Measurements from ENCODE around the gene ANKRD53.
"Not testable (repeated sequence)": the region's sequence is repeated elsewhere in the genome, so short reads cannot be mapped to it uniquely, and the experiment has no call there.

The ANKRD53 gene

GRCh38 chr2:70988726-70989648 lies 10.6 kb downstream of the ANKRD53 start:
- DNase-seq (ENCODE audit: low read depth in 4 of 4, low spot score in 1 of 4), result no peak

- DNase-seq (ENCODE audit: low read depth in 4 of 4, low spot score in 1 of 4), result no peak
These were observed 11.8 kb downstream of the ANKRD53 start for GRCh38 chr2:70990216-70990615.

DNA sequence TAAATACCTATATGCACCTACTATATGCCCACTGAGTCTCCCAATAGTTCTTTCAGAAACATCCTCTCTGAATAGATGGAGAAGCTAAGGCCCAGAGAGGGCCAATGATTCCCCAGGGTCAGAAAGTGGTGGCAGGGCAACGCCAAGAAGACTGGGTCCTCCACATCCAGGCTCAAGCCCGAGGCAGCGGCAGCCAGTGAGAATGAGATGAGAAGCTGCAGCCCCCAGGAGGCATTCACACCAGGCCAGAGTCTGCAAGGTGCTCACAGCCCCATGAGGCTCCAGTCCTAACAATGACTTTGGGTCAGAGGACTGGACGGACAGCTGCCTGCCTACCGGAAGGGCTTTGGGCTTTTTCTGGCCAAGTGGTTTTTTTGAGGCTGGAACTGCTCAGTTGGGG lies 12.7 kb downstream of the ANKRD53 start:
- DNase-seq (ENCODE audit: low read depth in 4 of 4, low spot score in 1 of 4), result no peak

DNA sequence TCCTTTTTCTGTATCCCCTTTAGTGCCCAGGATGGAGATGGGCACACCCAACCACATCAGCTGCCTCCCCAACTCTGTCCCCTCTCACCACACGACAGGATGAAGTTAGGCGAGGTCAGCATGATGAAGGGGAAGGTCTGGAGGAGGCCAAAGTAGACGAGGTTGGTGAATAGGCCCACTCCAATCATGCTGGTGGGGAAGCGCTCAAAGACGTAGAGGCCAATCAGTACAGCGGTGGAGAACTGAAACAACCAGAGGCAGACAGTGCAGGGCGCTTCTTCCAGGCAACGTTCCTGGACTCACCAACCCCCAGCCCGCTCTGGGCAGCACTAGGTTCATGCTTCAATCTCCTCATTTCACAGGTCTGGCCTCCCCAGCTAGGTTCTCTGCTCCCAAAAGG lies 13.3 kb downstream of the ANKRD53 start:
- no peak for DNase-seq (ENCODE audit: low read depth in 4 of 4, low spot score in 1 of 4)

- DNase-seq (ENCODE audit: low read depth in 4 of 4, low spot score in 1 of 4), result no peak
These were observed 14.8 kb downstream of the ANKRD53 start for GRCh38 chr2:70992945-70993853.

- peak in 1 of 4 experiments; percentile 49 for DNase-seq (ENCODE audit: low read depth in 4 of 4, low spot score in 1 of 4)
These were observed 15.7 kb downstream of the ANKRD53 start for GRCh38 chr2:70994009-70994698.

GRCh38 chr2:70994699-70995425 lies 16.4 kb downstream of the ANKRD53 start, which contains the start of gene TEX261:
Gene TEX261 (minus strand): TSS chr2:70994873. CDS start chr2:70994757, 116 bp downstream.
- peak; percentile 78 to 88 (median 84) for DNase-seq (ENCODE audit: low read depth in 4 of 4, low spot score in 1 of 4)

DNA sequence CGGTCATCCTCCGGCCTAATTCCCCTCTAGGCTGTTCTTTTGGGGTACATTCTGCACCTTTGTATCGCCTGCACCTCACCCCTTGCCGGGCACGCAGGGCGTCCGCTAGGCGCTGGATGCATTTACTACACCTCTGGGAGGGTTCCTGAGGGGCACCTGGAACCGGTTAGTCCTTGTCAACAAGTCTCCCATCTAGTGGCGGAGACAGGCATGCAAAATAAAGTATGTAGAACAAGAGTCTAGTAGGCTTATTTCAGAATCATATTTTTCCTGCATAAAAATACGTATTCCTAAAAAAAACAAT lies 16.9 kb downstream of the ANKRD53 start:
- peak in 1 of 4 experiments; percentile 37 for DNase-seq (ENCODE audit: low read depth in 4 of 4, low spot score in 1 of 4)

GRCh38 chr2:70998885-70999284 lies 20.5 kb downstream of the ANKRD53 start:
- DNase-seq (ENCODE audit: low read depth in 4 of 4, low spot score in 1 of 4), result not testable (repeated sequence)

GRCh38 chr2:70999362-70999761 lies 20.9 kb downstream of the ANKRD53 start:
- no peak for DNase-seq (ENCODE audit: low read depth in 4 of 4, low spot score in 1 of 4)

GRCh38 chr2:70999931-71000330 lies 21.5 kb downstream of the ANKRD53 start:
- not testable (repeated sequence) for DNase-seq (ENCODE audit: low read depth in 4 of 4, low spot score in 1 of 4)

DNA sequence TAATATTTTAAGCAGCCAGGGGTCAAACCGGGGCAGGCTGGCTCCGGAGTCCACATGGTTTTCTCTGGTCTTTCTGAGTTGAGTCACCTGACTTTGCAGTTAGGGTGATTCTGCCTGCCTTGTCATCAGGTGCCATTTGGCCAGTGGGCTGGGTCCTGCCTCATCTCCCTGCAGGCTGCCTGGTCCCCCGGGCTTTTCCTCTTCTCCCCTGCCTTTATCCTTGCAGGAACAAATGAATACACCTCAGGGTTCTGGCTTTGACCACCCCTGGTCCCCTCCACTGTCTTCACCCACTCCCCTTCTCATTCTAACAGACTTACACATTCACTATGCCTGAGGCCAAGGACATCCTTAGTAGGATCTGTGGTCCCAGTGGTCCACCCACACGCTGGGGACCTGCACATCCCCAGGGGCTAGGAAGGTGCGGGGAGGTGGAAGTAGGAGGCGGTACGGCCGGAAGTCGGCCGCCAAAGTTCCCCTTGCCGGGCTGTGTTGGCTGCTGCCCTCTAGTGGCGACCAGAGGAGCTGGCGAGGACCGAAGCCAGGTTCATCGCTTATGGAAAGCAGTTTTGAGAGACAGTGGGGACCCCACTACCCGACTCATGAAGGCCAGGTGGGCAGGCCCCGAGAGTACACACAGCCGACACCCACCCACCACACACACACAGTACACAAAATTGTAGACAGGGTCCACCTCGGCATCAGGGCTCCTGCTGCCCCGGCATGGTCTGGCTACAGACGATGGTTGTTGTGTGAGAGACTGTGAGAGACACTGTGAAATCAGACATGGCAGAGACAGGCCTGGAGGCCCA lies 22.6 kb downstream of the ANKRD53 start:
- DNase-seq (ENCODE audit: low read depth in 4 of 4, low spot score in 1 of 4), result peak; percentile 54 to 77 (median 70)

DNA sequence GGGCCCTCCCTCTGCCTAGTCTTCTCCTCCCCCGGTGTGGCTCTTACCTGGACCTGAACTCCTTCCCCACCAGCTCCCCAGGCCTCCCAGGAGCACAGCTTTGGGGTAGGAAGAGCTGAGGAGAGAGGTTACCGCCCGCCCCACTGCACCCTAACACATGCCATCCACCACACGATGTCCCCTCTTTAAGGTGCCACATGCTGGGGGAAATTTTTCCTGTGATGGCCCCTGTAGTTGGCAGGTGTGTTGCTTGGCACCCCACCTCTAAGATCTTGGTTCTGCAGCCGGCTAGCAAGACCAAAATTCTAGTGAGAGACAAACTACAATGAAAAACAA lies 23.1 kb downstream of the ANKRD53 start:
- no peak for DNase-seq (ENCODE audit: low read depth in 4 of 4, low spot score in 1 of 4)

DNA sequence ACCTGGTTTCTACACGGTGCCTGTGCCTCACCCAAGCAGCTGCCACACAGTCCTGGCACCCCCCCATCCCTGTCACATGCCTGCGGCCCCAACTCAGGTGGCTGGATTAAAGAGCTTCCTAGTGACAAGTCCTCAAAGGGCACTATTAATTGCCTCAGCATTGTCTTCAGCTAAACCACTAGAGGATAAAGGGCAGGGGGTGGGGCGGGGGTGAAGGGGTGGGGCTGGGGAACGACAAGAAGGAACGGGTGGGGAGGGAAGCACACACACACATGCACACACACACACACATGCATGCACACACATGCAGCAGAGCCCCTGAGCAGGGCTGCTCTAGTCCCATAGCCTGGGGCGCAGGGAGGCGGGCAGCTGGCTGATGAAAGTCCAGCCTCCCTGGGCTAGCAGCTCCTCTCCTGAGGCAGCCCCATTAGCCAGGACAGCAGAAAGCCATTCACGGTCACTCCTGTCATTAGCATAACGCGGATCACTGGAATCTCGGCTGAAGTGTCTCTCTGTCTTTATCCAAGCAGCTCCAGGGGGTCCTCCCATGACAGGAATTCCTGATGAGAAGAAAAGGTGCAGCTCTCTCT lies 23.6 kb downstream of the ANKRD53 start:
- DNase-seq (ENCODE audit: low read depth in 4 of 4, low spot score in 1 of 4), result no peak

DNA sequence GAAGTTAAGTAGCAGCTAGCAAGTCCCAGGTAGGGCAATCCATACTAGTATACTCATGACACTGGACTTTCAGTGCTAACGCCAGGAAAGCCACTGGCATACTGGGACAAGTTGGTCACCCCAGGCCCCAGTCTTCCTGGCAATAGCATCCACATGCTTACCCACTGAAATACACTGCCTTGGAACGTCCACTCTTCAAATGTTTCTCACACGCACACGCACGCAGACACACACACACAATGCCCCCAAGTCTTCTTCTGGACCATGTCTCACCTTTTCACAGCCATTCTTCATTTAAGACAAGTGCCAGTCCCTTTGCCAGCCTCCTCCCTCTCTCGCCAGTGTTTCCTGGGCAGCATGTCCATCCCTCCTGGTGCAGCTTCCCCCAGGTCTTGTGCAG lies 25.0 kb downstream of the ANKRD53 start:
- no peak for DNase-seq (ENCODE audit: low read depth in 4 of 4, low spot score in 1 of 4)

DNA sequence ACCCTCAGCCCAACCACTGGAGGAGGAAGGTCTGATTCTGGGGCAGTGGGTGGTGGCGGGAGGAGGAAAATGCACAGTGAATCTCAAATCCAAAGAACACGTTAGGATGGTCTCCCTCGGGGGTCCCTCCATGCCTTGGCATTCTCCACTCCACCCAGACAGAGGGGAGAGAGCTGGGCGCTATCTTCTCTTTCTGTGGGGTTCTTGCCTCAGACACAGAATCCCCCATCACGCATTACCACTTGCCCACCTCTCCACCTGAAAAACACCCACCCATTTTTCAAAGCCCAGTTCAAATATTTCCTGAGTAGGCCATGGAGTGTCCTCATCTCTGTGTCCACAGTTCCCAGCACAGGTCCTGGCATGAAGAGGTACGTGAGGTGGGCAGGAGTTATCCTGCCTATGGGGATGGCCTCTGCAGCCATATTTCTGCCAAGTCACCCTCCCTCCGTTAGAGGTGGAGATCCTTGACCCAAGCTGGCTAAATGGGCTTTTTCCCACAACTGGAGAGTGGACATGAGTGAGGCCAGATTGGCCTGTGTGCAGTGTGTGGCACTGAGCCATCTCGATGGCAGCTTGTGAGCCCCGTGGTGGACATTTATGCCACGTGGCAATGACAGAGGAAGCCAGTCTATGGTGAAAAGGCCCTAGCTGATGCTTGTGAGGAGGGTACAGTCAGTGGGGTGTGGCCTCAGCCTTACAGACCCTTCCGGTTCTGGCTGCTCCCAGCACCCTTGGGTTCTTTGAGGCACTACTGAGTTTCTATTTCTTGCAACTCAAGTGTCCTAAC lies 25.7 kb downstream of the ANKRD53 start:
- DNase-seq (ENCODE audit: low read depth in 4 of 4, low spot score in 1 of 4), result no peak

DNA sequence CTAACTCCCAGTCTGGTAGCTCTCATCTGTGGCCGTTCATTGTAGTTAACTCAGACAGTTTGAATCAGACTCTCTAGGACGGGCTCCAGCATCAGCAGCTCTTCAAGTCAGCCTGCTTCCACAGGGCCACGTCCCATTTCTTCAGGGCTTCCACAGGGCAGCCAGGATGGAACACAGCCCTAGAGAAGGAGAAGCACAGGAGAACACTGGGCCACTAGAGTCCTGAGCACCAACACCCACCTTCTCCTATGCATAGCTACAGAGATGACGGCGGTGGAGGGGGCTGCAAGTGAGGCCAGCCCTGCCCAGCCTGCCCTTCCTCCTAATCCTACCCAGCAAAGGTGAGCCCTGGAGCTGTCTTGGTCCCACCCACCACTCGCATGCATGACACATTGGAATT lies 26.4 kb downstream of the ANKRD53 start:
- no peak for DNase-seq (ENCODE audit: low read depth in 4 of 4, low spot score in 1 of 4)

- no peak for DNase-seq (ENCODE audit: low read depth in 4 of 4, low spot score in 1 of 4)
These were observed 27.1 kb downstream of the ANKRD53 start for GRCh38 chr2:71005271-71006202.

Data from stimulated activated CD4-positive, alpha-beta T cell treated with anti-CD3 and anti-CD28 coated beads, Interleukin-1b, Interleukin-23, amount 100 ng/mL, for 24 hours (primary cell).